Neural progenitor cell (in vitro differentiated cells): ENCODE data around the gene OTOP2. TPM values are rescaled to one million over a fixed set of nuclear protein-coding genes. Genes with fewer than 3 reads are reported as not detected.

ENCODE experiments used
- DNase-seq: peaks from one replicate; pipeline ENCODE4 v3.0.0-alpha.2; 2016; ENCODE audit warnings: low spot score
- H2AFZ ChIP-seq: fragments of 200-600 bp; sonication (generic); replicated peaks from 2 replicates; pipeline ENCODE4 v1.6.1; 2016; ENCODE audit warnings: antibody characterized with exemption
- H3F3A ChIP-seq: fragments of 200-600 bp; sonication (generic); 2 replicates; pipeline ENCODE4 v1.6.1; 2016; ENCODE audit warnings: antibody characterized with exemption, low read depth
- H3K27ac ChIP-seq: fragments of 200-600 bp; sonication (generic); 2 replicates; pipeline ENCODE4 v1.5.1; 2016; ENCODE audit warnings: mild to moderate bottlenecking
- H3K27me3 ChIP-seq: fragments of 200-600 bp; sonication (generic); 2 replicates; pipeline ENCODE4 v1.6.1; 2016; ENCODE audit warnings: mild to moderate bottlenecking, moderate library complexity
- H3K36me3 ChIP-seq: fragments of 200-600 bp; sonication (generic); 2 replicates; pipeline ENCODE4 v1.5.1; 2016
- H3K4me1 ChIP-seq: fragments of 200-600 bp; sonication (generic); 2 replicates; pipeline ENCODE4 v1.6.1; 2016; ENCODE audit warnings: mixed run types
- H3K4me2 ChIP-seq: fragments of 200-600 bp; sonication (generic); 2 replicates; pipeline ENCODE4 v1.6.1; 2016
- H3K4me3 ChIP-seq: fragments of 200-600 bp; sonication (generic); 2 replicates; pipeline ENCODE4 v1.5.1; 2016
- H3K79me2 ChIP-seq: fragments of 200-600 bp; sonication (generic); 2 replicates; pipeline ENCODE4 v1.6.1; 2016; ENCODE audit warnings: low read depth
- H3K9ac ChIP-seq: fragments of 200-600 bp; sonication (generic); 2 replicates; pipeline ENCODE4 v1.6.1; 2016
- H3K9me3 ChIP-seq: fragments of 200-600 bp; sonication (generic); 2 replicates; pipeline ENCODE4 v1.5.1; 2016; ENCODE audit warnings: low read depth
- H4K20me1 ChIP-seq: fragments of 200-600 bp; sonication (generic); 2 replicates; pipeline ENCODE4 v1.6.1; 2016; ENCODE audit warnings: low read depth
- H3K27ac Mint-ChIP-seq: 3 replicates; pipeline ENCODE4 v1.8.0; 2021; ENCODE audit warnings: mixed read lengths
- H3K27me3 Mint-ChIP-seq: 2 replicates; pipeline ENCODE4 v1.8.0; 2022; ENCODE audit warnings: low read depth, mild to moderate bottlenecking, inconsistent platforms, moderate library complexity, mixed read lengths; ENCODE audit not compliant: insufficient read depth
- H3K36me3 Mint-ChIP-seq: 3 replicates; pipeline ENCODE4 v1.8.0; 2021; ENCODE audit warnings: mixed read lengths
- H3K4me1 Mint-ChIP-seq: 3 replicates; pipeline ENCODE4 v1.8.0; 2021; ENCODE audit warnings: mixed read lengths
- H3K4me3 Mint-ChIP-seq: 3 replicates; pipeline ENCODE4 v1.8.0; 2021; ENCODE audit warnings: mild to moderate bottlenecking, moderate library complexity, mixed read lengths
- H3K9me3 Mint-ChIP-seq: 3 replicates; pipeline ENCODE4 v1.8.0; 2020; ENCODE audit warnings: mixed read lengths
- EZH2 ChIP-seq: fragments of 200-600 bp; sonication (generic); IDR thresholded peaks from 2 replicates; pipeline ENCODE4 v1.6.1; 2017; ENCODE audit warnings: antibody characterized with exemption, mild to moderate bottlenecking, moderate library complexity
- EZH2phosphoT487 ChIP-seq: fragments of 200-600 bp; sonication (generic); IDR thresholded peaks from 2 replicates; pipeline ENCODE4 v1.6.1; 2017; ENCODE audit warnings: antibody characterized with exemption
- total RNA-seq: library from RNA; depleted of rRNA; stranded (reverse); fragments of >200 nt; gene quantifications from 2 replicates; pipeline ENCODE4 v1.2.3, GENCODE V29; 2015; ENCODE audit warnings: low replicate concordance
- TF ChIP-seq, protein P1 (sequence below): fragments of 200-600 bp; sonication (generic); IDR thresholded peaks from 2 replicates; pipeline ENCODE4 v1.5.1; 2017; ENCODE audit warnings: antibody characterized with exemption, mild to moderate bottlenecking

Gene OTOP2
- total RNA-seq, 1 donor from 2014 or later: not detected

DNA sequence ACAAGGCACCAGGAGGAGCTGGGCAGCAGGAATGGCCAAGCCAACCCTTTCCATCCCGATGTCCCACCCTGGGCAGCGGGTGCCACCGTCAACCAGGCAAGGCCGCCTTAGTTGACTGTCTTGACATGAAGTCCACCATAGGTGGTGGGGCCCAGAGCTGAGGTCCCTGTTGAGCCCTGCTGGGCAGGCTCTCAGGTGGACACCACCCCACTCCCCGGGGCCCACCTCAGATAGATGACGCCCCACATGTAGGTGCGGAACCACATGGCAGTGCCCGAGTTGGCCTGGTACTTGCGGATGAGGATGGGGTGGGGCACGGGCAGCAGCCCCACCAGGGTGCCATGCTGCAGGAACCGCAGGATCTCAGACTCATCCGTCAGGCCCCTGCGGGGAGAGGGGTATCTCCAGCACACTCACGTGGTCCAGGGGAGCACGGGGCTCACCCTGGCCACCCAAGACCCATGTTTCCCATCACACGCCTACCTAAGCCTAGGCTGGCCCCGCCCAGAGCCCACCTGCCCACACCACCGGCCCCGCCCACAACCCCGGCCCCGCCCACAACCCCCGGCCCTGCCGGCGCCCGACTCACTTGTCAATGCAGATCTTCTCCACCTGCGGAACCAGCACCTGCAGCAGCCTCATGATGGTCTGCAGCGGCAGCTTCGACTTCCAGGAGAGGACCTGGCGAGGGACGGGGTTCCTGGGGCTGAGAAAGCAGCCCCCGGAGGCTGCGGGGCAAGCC lies 27.8 kb downstream of the OTOP2 start:
- no peak for DNase-seq
- H3K27me3 Mint-ChIP-seq: peaks cover 21% of the 10 kb centered on the region
- H3K9me3 ChIP-seq: no peaks in the 10 kb centered on the region

DNA sequence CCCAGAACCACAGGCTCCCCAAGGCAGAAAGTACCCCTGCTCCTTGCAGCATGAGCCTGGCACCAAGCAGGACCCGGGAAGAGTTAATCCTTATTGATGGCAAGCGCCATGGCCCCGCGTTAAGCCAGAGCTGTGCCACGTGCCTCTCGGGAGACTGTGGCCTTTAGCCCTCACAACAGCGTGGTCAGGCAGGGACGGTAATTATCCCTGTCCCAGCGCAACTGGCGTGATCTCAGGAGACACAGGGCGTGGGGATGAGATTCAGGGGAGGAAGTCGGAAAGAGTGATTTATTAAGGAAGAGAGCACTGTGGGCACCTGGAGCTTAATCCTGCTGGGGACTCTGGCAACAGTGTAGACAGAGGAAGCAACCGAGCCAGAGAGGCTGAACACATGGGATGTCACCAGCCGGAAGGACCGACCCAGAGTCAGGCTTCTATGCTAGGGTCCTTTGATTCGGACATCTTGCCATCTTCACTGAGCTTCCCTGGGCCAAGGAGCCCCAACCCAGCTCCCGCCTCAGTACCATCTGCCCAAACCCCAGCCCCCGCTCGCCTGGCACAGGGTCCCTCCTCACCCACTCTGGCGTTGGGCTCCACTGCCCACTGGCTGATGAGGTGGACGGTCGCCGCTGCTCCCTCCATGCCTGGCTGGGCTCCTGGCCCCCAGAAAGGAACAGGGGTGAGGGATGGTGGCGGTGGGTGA lies 28.5 kb downstream of the OTOP2 start:
- H3K27me3 ChIP-seq: no peaks in the 10 kb centered on the region
- no peak overlapping the region for H2AFZ ChIP-seq
- H3K27ac ChIP-seq: no peak overlapping the region
- H3K4me1 ChIP-seq: no peaks in the 10 kb centered on the region
- no peaks in the 10 kb centered on the region for H3K79me2 ChIP-seq
- TF ChIP-seq EZH2phosphoT487: no peak
- TF ChIP-seq, protein P1, sequence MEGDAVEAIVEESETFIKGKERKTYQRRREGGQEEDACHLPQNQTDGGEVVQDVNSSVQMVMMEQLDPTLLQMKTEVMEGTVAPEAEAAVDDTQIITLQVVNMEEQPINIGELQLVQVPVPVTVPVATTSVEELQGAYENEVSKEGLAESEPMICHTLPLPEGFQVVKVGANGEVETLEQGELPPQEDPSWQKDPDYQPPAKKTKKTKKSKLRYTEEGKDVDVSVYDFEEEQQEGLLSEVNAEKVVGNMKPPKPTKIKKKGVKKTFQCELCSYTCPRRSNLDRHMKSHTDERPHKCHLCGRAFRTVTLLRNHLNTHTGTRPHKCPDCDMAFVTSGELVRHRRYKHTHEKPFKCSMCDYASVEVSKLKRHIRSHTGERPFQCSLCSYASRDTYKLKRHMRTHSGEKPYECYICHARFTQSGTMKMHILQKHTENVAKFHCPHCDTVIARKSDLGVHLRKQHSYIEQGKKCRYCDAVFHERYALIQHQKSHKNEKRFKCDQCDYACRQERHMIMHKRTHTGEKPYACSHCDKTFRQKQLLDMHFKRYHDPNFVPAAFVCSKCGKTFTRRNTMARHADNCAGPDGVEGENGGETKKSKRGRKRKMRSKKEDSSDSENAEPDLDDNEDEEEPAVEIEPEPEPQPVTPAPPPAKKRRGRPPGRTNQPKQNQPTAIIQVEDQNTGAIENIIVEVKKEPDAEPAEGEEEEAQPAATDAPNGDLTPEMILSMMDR: no peak
- no peak for TF ChIP-seq EZH2
- Mint-ChIP-seq H3K27me3 (peaks cover 18% of the 10 kb centered on the region), H3K4me1 (no peaks in the 10 kb centered on the region), H3K27ac (peak overlapping the region; percentile 68), H3K4me3 (no peak overlapping the region), H3K9me3 (no peaks in the 10 kb centered on the region), H3K36me3 (no peaks in the 10 kb centered on the region)
- no peak for DNase-seq
- H3K9ac ChIP-seq: no peak overlapping the region
- H3F3A ChIP-seq: no peaks in the 10 kb centered on the region
- H3K9me3 ChIP-seq: no peaks in the 10 kb centered on the region
- no peak overlapping the region for H3K4me2 ChIP-seq
- H3K36me3 ChIP-seq: no peaks in the 10 kb centered on the region
- H4K20me1 ChIP-seq: no peaks in the 10 kb centered on the region
- H3K4me3 ChIP-seq: no peak overlapping the region

More for the DNA sequence above, 27.8 kb downstream of the OTOP2 start:
- H3K4me1 ChIP-seq: no peaks in the 10 kb centered on the region
- H4K20me1 ChIP-seq: no peaks in the 10 kb centered on the region
- H3K4me3 Mint-ChIP-seq: no peak overlapping the region
- no peaks in the 10 kb centered on the region for H3K27me3 ChIP-seq
- no peaks in the 10 kb centered on the region for H3K36me3 ChIP-seq
- no peak overlapping the region for H3K27ac Mint-ChIP-seq
- TF ChIP-seq EZH2phosphoT487: no peak
- TF ChIP-seq EZH2: no peak
- TF ChIP-seq, protein P1: no peak
- no peak overlapping the region for H2AFZ ChIP-seq
- H3K9ac ChIP-seq: no peak overlapping the region
- H3K36me3 Mint-ChIP-seq: no peaks in the 10 kb centered on the region
- H3K4me1 Mint-ChIP-seq: no peaks in the 10 kb centered on the region
- no peak overlapping the region for H3K4me3 ChIP-seq
- no peak overlapping the region for H3K4me2 ChIP-seq
- no peak overlapping the region for H3K27ac ChIP-seq
- no peaks in the 10 kb centered on the region for H3K9me3 Mint-ChIP-seq
- H3K79me2 ChIP-seq: no peaks in the 10 kb centered on the region
- H3F3A ChIP-seq: no peaks in the 10 kb centered on the region

- H3K4me1 ChIP-seq: no peaks in the 10 kb centered on the region
- Mint-ChIP-seq H3K4me1 (no peaks in the 10 kb centered on the region), H3K4me3 (no peak overlapping the region), H3K27ac (no peak overlapping the region), H3K36me3 (no peaks in the 10 kb centered on the region), H3K27me3 (peaks cover 15% of the 10 kb centered on the region), H3K9me3 (no peaks in the 10 kb centered on the region)
- peaks cover 6% of the 10 kb centered on the region for H3K27me3 ChIP-seq
- no peak overlapping the region for H3K27ac ChIP-seq
- TF ChIP-seq, protein P1: no peak
- no peak for TF ChIP-seq EZH2
- no peak for TF ChIP-seq EZH2phosphoT487
- no peaks in the 10 kb centered on the region for H3K9me3 ChIP-seq
- no peak overlapping the region for H3K4me3 ChIP-seq
- no peaks in the 10 kb centered on the region for H4K20me1 ChIP-seq
- no peak overlapping the region for H3K9ac ChIP-seq
- DNase-seq: no peak
- no peaks in the 10 kb centered on the region for H3F3A ChIP-seq
- no peak overlapping the region for H2AFZ ChIP-seq
- H3K79me2 ChIP-seq: no peaks in the 10 kb centered on the region
- no peak overlapping the region for H3K4me2 ChIP-seq
- no peaks in the 10 kb centered on the region for H3K36me3 ChIP-seq
Observed at GRCh38 chr17:74953134-74953687, 29.1 kb downstream of the OTOP2 start.
